ENCODE measurements around the gene SASH1.

SASH1 gene

GRCh38 chr6:148406579-148407371 lies 64.1 kb downstream of the SASH1 start:
- DNase-seq = no peak

GRCh38 chr6:148407372-148407771 lies 64.7 kb downstream of the SASH1 start:
- DNase-seq = no peak

DNA sequence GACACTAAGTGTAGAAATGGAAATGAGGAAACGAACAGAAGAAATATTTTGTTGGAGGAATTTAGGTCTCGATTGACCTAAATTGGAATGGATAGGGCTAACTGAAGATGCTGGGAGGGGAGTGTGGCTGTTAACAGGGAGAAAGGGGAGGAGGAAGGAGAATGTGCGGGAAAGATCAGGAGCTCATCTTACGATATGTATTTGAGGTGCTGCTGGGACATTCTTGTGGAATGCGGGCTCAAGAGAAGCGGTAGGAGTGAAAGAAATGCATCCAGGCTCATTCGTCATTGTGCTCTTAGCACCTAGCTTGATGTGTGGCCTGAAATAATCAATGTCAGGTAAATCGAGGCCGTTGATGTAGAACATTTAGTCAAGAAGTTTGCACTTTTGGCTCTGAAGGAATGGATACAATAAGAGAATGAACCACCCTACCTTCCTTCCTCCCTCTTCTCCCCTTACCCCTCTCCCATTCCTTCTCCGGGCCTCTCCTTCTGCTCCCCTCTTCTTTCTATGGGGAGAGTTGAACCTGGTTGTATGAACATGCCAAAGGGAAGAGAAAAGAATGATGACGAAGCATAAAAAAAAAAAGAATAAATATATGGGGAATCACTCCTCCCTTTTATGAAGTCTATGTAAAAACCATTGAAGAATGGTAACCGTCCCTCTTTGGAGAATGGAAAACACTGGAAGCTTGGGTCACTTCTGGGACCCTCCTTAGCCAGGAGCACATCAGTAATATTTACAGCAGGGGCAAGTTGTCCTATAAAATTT lies 70.9 kb downstream of the SASH1 start:
- no peak for DNase-seq

GRCh38 chr6:148414092-148414489 lies 71.5 kb downstream of the SASH1 start:
- DNase-seq = no peak

DNA sequence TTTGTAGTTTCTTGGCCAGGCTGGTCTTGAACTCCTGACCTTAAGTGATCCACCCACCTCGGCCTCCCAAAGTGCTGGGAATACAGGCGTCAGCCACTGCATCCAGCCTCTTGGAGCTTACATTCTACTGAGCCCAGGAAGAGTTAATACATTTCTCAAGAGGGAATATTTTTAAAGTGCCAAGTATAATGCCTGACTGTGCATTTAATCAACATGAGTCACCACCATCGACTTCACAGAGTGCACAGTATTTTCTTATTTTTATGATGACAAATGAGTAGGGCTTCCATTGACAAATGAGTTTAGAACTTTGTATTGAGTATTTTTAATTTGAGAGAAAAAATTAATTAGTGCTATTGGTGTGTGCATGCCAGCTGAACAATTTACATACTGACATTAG lies 72.2 kb downstream of the SASH1 start:
- DNase-seq = no peak

- no peak for DNase-seq
Observed at GRCh38 chr6:148415511-148416260, 73.0 kb downstream of the SASH1 start.

- DNase-seq = no peak
Observed at GRCh38 chr6:148416330-148416965, 73.8 kb downstream of the SASH1 start.

DNA sequence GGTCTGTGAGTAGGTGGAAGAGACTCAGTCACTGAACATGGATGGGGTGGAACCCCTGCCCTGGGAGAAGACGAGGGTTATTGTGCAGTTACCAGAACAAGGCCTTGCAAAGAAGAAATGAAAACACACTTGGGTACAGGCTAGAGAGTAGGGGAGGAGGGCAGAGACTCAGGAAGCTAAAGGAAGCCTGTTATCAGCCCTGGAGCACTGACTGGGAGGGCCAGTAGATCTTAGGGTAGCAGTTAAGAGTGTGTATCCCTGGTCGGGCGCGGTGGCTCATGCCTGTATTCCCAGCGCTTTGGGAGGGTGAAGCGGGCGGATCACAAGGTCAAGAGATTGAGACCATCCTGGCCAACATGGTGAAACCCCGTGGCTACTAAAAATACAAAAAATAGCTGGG lies 74.4 kb downstream of the SASH1 start:
- DNase-seq = no peak

DNA sequence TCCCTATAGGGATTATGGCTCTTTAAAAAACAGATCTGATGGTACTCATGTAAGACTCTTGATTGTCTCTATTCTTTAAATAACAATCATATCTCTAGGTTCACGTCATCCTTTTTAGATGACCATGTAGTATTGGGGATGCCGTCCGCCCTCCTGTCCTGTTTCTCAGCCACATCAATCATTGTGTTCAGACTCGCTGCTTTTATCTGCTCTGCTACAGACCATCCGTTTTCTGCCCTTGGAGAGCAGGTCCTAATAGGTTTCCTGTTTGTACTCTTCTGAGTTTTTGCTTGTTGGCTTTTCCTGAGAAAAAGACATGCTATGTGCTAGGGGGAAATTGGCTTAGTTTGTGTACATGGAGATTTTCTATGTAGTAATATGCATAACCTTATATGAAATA lies 76.8 kb downstream of the SASH1 start:
- no peak for DNase-seq

- DNase-seq = no peak
Observed at GRCh38 chr6:148422085-148422484, 79.4 kb downstream of the SASH1 start.

GRCh38 chr6:148423133-148423532 lies 80.5 kb downstream of the SASH1 start:
- DNase-seq = no peak

DNA sequence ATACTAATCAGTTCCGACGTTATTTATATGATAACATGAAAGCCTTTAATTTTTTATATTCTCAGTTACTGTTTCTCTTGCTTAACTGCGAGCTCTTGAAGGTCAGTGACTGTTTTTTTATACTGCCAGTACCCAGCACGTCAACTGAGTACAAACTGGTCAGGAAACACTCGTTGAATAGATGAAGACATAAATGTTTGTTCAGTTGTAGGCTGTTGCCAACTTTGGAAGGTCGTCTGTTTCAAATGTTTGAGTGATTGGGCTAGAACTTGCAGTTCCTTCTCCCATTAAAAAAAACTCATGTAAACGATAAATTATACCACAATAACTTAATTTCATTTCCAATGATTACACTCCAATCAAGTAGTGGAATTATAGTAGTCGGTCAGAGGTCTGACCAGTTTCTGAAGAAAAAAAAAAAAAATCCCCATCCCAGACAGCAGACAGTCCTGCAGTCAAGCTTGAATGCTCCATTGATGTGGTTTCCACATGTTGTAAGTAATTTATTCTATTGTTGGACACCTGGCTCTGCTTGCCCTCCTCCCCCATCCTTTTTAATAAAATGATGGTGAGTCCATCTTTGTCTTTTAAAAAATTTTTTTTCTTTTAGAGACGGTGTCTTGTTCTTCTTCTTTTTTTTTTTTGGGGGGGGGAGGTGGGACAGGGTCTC lies 81.1 kb downstream of the SASH1 start:
- no peak for DNase-seq

- no peak for DNase-seq
Observed at GRCh38 chr6:148425443-148425842, 82.8 kb downstream of the SASH1 start.

DNA sequence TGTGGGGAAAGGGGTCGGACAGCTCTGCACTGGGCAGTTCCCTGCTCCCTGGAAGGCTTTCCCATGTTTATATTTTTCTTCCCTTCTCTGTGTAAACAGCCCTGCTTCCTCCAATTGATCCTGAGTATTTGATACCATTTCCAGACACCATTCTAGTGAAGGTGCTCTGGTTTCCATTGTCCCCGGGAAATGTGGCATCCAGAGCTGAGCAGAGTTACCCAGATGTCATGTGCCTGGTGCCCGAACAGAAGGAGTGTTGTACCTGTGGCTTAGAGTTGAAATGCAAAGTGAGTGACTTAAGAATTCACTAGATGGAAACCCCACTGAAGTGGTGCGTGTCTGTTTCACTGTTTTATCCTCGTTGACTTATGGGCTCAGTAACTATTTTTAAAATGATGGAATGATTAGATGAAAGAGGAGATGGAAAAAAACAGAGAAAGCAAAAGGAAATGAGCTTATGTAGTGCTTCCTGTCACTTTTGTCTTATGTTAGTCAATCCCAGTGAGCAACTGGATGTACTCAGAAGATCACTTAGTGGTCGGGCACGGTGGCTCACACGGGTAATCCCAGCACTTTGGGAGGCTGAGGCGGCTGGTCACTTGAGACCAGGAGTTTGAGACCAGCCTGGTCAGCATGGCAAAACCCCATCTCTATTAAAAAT lies 83.8 kb downstream of the SASH1 start:
- no peak for DNase-seq

DNA sequence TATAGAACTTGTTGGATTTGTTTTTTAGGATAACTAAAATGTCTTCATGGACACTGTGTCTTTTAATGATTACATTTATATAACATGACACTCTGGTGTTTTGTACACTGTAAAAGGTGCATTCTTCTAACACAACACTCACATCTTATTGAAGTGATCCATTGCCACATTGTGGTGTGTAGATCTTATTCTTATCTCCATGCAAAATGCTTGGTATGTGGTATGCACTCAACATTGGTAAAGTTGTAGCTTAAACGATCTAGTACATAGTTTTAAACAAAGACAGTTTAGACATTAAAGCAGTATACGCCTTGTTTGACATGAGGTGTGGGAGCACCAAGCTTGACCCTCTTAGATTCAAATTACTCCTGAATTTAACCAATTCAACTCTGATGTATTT lies 84.7 kb downstream of the SASH1 start:
- no peak for DNase-seq

GRCh38 chr6:148429423-148429822 lies 86.8 kb downstream of the SASH1 start:
- no peak for DNase-seq

GRCh38 chr6:148430897-148431296 lies 88.3 kb downstream of the SASH1 start:
- no peak for DNase-seq

DNA sequence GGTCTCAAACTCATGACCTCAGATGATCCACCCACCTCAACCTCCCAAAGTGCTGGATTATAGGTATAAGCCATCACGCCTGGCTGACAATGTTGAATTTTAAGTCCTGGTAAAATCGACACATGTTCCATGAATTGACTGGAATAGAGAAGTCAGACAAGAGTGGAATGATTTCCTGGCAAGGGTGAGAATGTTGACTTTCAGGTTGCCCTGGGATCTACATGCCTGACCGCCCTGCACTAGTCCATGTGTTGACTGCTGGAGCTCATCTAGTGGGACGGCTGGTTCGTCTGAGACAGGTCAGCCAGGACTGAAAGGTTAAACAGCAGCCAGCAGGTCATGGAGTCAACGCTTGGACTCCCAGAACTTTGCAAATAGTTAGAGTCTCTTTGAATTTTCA lies 88.8 kb downstream of the SASH1 start:
- DNase-seq = no peak

- DNase-seq = no peak
Observed at GRCh38 chr6:148431840-148432239, 89.2 kb downstream of the SASH1 start.

GRCh38 chr6:148432462-148433195 lies 90.0 kb downstream of the SASH1 start:
- DNase-seq = no peak

DNA sequence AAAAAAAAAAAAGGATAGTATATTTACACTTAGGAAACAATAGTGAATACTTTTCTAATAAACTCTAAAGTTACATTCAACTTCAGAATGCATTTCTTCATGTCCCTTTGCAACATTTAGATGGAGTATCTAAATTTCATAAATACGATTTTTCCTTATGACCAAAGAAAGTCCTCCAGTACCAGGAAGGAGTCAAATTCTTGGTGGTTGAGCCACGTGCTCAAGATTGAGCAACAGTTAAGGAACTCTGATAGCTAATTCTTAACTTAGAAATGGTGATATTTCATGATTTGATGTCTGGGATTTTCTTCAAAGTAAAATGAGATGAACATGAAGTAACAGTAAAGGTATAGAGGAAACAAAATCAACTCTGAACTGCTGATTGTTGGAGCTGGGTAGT lies 92.7 kb downstream of the SASH1 start:
- no peak for DNase-seq

Data from activated CD8-positive, alpha-beta memory T cell treated with anti-CD3 and anti-CD28 coated beads, Interleukin-2, amount 50 U/mL, for 48 hours (primary cell).